Fibroblast of villous mesenchyme (primary cell): ENCODE results near the gene LRRC61. TPM values are rescaled to one million over a fixed set of nuclear protein-coding genes. Genes with fewer than 3 reads are reported as not detected.
"Not testable (repeated sequence)": the region's sequence is repeated elsewhere in the genome, so short reads cannot be mapped to it uniquely, and the experiment has no call there.

Experiments
- DNase-seq: peaks from one replicate; pipeline ENCODE4 v3.0.0-alpha.2; 2010; ENCODE audit warnings: low read depth
- H3K4me3 ChIP-seq: 2 replicates; pipeline ENCODE4 v1.5.1; 2011; ENCODE audit warnings: low read depth, mild to moderate bottlenecking, low read length
- total RNA-seq: library from RNA; depleted of rRNA; stranded (reverse); fragments of >200 nt; gene quantifications from 2 replicates; pipeline ENCODE4 v1.2.3, GENCODE V29; 2012
- TF ChIP-seq, protein P1 (sequence below): IDR thresholded peaks from 2 replicates; pipeline ENCODE4 v1.5.1; 2012; ENCODE audit warnings: low read depth, mild to moderate bottlenecking, low read length; ENCODE audit not compliant: insufficient read depth

Gene LRRC61, protein sequence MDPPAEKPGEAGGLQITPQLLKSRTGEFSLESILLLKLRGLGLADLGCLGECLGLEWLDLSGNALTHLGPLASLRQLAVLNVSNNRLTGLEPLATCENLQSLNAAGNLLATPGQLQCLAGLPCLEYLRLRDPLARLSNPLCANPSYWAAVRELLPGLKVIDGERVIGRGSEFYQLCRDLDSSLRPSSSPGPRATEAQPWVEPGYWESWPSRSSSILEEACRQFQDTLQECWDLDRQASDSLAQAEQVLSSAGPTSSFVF
- 6.8 and 13.0 TPM in 2 replicates for total RNA-seq

DNA sequence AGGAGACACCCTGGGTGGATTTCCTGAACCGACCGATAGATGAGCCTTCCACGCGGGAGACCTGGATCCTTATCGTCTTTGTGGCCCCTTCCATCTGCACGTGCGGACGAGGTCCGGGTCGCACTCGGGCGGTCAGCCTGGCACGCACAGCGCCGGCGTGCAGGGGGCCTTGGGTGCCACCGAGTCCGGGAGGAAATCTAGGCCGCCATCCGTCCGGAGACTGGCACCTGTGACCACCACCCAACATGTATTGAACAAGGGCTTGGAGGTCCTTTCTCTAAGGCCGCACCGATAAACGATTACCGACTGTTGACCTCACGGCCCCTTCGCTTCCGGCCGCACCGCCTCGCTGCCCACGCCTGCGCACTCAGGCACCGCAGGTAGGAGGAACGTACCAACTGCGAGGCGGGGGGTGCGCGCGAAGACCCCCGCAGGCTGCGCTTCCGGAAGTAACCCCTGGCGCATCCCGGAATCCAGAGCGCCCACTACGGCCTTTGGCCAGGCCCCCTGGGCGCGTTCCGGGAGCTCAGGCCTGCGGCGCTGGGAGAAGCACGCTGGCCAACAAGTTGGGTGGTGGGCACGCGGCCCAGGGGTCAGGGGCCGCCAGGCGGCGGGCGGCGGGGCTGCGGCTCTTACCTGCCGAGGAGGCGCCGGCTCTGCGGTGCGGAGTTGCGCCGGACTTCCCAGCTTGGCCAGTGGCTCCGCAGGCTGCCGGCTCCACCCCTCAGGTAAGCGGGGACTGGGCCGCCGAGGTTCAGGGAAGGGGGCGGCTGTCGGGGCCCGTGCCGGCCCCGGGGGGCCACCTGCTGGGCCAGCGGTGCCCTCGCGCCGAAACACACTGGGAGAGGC lies at the start of gene LRRC61, which contains the start of gene ACTR3C:
Gene LRRC61, plus strand, starts transcription at position 523 of the 849 bp plus-strand sequence. CDS start 13,507 bp downstream, outside the sequence.
Gene ACTR3C, minus strand, starts transcription at position 713 of the 849 bp plus-strand sequence. CDS start 28,249 bp downstream, outside the sequence.
- H3K4me3 ChIP-seq, result peak within 1 kb of the TSS; percentile 51
- TF ChIP-seq, protein P1, sequence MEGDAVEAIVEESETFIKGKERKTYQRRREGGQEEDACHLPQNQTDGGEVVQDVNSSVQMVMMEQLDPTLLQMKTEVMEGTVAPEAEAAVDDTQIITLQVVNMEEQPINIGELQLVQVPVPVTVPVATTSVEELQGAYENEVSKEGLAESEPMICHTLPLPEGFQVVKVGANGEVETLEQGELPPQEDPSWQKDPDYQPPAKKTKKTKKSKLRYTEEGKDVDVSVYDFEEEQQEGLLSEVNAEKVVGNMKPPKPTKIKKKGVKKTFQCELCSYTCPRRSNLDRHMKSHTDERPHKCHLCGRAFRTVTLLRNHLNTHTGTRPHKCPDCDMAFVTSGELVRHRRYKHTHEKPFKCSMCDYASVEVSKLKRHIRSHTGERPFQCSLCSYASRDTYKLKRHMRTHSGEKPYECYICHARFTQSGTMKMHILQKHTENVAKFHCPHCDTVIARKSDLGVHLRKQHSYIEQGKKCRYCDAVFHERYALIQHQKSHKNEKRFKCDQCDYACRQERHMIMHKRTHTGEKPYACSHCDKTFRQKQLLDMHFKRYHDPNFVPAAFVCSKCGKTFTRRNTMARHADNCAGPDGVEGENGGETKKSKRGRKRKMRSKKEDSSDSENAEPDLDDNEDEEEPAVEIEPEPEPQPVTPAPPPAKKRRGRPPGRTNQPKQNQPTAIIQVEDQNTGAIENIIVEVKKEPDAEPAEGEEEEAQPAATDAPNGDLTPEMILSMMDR, result no peak
- no peak for DNase-seq

DNA sequence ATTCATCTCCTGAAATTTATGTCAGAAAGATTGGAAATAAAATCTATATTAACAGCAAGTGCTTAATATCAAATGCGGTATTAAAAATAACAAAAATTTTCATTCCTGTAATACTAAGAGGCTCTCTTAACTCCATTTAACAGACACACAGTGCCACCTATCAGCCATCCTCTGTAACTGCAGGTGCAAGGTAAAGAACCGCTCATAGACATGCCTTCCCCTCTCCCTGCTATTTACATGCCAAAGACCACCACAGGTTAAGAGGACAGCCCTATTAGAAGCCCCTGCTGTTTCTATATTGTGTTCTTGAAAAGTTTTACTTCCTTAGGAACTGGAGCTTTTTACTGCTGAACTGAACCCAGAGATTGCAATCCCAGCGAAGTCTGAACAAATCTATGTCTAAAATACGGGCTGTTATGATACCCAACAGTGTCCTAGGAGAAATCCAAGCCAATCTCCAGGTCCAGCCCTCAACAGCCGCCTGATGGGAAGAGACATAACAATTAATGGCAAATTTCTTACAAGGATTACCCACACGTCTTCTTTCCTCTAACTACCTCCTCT lies 46.9 kb upstream of the LRRC61 start:
- peak; percentile 17 for DNase-seq
- H3K4me3 ChIP-seq, result not testable (repeated sequence)
- TF ChIP-seq, protein P1, result peak; percentile 64

DNA sequence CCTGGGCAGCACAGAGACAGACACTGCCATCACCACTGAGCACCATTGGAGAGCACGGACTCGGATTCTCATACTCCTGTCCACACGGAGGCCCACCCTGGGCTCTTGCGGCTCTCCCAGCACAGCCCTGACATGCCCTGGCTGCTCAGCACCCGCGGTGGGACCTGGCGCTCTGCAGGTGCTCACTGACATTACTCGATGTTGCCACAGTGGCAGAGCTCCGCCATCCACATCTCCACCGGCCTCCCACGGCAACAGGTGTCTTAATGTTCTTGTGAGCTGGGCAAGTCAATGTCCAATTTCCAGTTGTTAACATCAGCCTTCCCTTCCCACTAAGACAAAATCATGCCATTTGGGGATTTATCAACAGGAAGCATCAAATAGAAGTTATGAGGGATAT lies 44.8 kb upstream of the LRRC61 start:
- DNase-seq, H3K4me3 ChIP-seq: not testable (repeated sequence)

DNA sequence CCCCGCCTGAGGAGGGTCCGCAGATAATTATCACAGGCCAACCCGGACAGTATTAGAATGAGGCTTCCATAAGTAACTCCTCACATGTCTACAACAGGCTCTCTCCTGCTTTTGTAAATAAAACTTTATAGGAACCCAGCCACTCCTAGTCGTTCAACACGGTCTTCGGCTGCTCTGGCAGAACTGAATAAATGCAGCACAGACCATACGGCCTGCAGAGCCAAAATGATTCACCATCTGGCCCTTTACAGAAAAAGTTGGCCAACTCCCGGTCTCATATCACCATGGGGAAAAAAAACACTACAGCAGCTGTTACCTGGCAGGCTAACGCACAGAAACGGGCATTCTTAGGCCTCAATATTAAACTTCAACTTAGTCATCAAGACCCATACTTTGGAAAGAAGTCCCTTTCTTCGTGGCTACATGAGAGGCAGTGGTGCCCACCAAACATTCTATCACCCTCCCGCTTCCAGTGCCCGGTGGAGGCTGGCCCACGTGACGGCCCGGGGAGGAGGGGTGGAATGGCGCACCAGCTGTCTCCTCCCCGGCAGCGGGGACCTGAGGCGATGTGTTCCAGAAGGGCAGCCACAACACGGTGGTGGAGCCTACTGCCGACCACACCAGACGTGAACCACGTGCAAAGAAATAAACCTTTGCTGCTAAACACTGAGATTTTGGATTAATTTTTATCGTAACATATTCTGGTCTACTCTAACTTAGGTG lies 41.3 kb upstream of the LRRC61 start:
- not testable (repeated sequence) for H3K4me3 ChIP-seq, DNase-seq

DNA sequence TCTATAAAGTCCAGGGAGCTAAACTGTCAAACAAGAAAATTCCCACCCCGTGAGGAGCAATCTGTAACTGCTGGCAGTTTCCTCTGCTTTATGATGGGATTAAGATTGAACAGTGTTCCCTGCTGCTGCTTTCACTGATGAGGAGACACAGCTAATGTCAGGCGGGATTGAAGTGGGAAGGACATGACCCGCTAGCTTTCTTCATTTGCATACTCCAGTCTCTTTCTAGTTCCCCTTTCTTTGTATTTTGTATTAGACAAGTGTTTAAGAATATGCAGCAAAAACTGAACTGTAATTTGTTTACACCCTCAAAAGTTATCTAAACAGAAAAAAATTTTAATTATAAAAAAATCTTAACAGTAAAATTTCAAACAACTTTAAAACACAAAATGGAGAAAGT lies 40.0 kb upstream of the LRRC61 start:
- not testable (repeated sequence) for H3K4me3 ChIP-seq, DNase-seq

DNA sequence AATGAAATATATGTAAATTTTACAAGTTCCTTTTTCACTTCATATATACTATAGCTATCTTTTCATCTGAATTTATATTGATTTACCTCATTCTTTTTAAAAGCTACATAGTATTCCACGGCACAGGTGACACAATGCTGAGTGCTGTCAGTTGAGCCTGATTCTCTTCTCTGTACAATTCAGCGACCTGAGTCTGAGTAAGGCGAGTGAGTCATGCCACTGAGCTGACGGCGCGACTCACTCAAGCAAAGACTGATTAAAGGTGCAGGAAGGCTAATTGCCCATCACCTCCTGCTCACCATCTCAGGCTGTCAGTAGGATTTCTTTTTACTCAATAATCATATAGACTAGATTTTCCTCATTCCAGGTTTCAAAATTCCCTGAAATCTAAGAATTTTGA lies 39.5 kb upstream of the LRRC61 start:
- not testable (repeated sequence) for DNase-seq, H3K4me3 ChIP-seq

DNA sequence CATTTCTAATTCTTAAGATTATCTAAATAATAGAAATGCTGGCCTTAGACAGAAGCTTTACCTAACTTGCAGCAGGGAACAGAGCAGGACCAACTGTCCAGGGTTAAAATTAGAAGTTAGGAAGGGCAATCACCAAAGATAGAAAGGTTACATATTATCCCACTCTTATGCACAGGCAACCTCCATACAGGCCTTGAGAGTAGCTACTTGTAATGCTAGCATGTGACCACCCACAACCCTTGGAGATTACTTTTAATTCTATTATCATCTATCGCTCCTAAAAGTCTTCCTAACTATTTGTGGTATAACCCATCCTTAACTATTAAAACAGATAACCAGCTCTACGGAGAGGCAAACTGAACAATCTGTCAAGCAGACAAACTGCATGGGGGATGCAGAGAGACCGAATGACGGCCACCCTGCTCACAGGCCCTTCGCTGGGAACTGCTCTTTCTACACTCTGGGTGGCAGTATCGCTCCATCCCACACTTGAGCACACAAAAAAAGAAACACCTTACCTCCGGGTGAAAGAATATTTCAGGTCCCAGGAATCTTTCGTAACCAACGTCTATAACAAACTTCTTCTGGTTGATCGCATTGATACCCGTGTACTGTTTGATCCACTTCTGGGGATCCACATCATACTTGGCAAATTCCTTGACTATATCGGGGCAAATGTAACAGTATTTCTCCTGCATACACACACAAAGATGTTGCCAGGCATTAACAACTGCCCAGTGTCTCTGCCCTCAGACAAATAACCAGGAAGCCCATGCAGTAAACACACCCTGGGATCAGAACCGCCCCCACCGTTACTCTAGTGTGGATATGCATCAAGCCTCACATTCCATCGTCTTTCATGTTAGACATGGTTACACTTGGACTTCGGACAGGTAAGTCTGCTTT lies 37.1 kb upstream of the LRRC61 start:
- TF ChIP-seq, protein P1, result peak; percentile 57
- peak; percentile 5 for DNase-seq
- H3K4me3 ChIP-seq, result not testable (repeated sequence)

DNA sequence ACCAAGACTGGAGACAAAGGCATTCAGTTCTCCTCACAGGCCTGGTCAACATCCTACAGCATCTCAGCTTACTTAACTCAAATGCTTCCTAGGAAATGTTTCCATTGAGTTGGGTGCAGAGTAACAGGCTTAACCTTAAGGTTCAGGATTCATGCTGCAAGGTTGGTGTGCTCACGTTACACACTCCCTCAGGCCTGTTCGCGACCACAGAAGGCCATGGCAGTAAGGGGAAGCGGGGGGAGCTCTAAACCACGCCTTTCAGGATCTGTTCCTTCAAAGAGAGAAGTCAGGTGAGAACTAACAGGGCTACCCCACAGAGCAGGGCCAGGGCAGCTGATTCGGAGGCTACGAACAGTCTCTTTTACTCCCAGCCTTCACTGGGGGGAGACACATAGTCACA lies 35.3 kb upstream of the LRRC61 start:
- not testable (repeated sequence) for DNase-seq, H3K4me3 ChIP-seq

DNA sequence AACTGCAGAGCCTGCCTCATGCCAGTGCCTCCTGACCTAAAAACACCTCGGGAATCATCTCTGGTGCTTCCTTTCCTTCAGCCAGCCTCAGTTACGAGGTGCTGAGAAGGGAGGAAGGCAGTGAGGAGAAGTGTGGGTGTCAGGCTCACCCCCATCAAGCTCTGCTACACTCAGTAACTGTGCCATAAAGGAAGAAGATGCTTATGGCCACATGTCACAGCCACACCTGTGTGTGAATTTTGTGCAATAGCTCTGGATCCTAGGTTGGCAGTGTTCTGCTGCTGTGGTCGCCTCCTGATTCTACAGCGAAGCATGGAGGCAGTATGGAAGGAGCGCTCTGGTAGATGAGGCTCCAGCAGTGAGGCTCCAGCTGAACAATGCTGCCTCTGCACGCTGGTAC lies 34.3 kb upstream of the LRRC61 start:
- not testable (repeated sequence) for DNase-seq, H3K4me3 ChIP-seq

DNA sequence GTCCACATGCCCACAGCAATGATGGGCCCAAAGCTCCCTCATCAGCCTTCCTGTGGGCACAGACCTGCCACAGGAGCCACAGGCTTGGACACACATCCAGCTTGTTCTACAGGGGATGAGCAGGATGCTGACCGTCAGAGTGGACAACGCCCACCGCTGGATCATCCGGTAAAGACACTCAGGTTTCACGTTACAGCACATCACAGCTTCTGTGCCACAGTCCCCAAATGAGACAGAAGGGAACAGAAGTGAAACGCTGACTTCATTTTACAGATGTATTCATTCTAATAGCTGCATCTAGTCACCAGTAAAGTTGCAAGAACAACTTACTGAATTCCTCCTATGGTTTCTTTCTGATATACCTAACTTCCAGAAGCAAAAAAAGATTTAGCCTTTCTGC lies 32.8 kb upstream of the LRRC61 start:
- DNase-seq, H3K4me3 ChIP-seq: not testable (repeated sequence)

DNA sequence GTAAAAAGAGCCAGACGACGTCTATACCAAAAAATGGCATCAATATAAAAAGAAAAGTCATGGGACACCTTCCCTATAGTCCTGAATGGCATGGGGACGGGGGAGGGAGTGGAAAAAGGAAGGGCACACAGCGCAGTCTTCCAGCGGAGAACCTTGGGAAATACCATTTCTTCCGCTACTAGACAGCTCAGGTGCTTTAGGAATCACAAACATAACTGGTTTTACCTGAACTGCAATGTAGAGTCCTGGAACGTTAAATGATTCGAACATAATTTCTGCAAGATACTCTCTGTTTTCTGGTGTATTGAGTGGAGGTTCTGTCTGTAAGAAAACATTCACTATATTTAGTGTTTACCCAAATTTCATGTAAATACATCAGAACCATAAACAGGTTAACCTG lies 28.1 kb upstream of the LRRC61 start:
- H3K4me3 ChIP-seq, result not testable (repeated sequence)

DNA sequence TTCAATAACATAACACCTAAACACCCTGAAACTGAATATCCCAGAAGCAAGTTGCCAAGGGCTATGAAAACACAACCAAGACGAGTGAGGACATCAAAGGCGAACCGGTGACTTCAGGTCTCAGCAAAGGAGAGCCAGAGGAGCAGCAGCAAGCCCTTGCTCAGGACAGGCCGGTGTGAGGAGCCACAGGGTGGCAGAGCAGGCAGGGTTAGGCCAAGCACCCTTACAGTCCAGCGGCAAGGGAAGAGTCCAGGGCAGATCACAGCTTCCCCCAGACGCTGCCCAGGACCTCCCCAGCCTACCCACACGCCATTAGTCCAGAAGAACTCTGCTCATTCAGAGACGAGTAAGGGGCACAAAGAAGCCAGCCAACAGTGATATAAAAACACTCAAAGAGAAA lies 27.5 kb upstream of the LRRC61 start:
- not testable (repeated sequence) for DNase-seq, H3K4me3 ChIP-seq

More for the DNA sequence above, 28.1 kb upstream of the LRRC61 start:
- DNase-seq, result not testable (repeated sequence)

DNA sequence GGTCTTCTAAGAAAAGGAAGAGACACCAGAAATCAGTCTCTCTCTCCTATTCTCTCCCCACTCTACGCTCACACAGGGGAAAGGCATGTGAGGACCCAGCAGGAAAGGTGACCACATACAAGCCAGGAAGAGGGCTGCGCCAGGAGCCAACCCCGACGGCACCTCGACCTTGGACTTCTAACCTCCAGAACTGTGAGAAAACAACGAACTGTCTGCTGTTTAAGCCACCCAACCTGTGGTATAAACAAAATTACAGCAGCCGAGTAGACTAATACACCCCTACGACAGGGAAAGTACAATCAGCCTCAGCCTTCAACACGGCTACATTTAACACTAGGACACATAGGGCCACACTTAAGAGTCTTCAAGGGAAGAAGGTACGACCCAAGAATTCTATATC lies 26.4 kb upstream of the LRRC61 start:
- H3K4me3 ChIP-seq, DNase-seq: not testable (repeated sequence)

DNA sequence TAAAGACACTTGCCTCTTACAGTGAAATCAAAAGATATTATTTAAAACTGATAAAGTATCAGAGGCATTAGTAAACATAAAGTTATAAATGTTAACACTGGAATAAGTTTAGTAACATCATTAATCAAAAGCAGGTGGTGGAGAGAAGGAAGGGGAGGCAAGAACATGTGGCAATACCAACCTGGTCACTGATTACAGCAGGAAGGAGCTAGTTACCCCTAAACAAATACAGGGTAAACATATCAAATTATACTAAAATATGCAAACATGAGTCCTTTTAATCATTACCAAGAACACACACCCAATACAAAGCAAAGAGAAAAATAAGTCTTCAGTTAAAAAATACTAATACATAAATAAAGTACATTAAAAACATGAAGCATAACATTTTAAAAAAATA lies 25.2 kb upstream of the LRRC61 start:
- not testable (repeated sequence) for DNase-seq, H3K4me3 ChIP-seq
